ENCODE data around the gene ZFHX2. TPM values are rescaled to one million over a fixed set of nuclear protein-coding genes. Genes with fewer than 3 reads are reported as not detected.

ZFHX2 gene
- total RNA-seq, 1 donor, result 0.81 TPM

- no peak for DNase-seq (ENCODE audit: low read depth in 2 of 3, low spot score in 2 of 3)
Observed at GRCh38 chr14:23573384-23574015, 21.9 kb upstream of the ZFHX2 start.

GRCh38 chr14:23572836-23573235 is 21.3 kb upstream of the ZFHX2 start:
- DNase-seq (ENCODE audit: low read depth in 2 of 3, low spot score in 2 of 3), result peak in 2 of 3 donors; percentile 54 to 64

- DNase-seq (ENCODE audit: low read depth in 2 of 3, low spot score in 2 of 3), result no peak
Observed at GRCh38 chr14:23572524-23572828, 20.9 kb upstream of the ZFHX2 start.

GRCh38 chr14:23571701-23572523 is 20.3 kb upstream of the ZFHX2 start:
- peak in 1 of 3 donors; percentile 66 for DNase-seq (ENCODE audit: low read depth in 2 of 3, low spot score in 2 of 3)

GRCh38 chr14:23570806-23571483 is 19.4 kb upstream of the ZFHX2 start:
- no peak for DNase-seq (ENCODE audit: low read depth in 2 of 3, low spot score in 2 of 3)

GRCh38 chr14:23569443-23570151 is 18.0 kb upstream of the ZFHX2 start:
- no peak for DNase-seq (ENCODE audit: low read depth in 2 of 3, low spot score in 2 of 3)

- peak in 1 of 3 donors; percentile 57 for DNase-seq (ENCODE audit: low read depth in 2 of 3, low spot score in 2 of 3)
Observed at GRCh38 chr14:23568600-23569331, 17.2 kb upstream of the ZFHX2 start.

GRCh38 chr14:23568021-23568599 is 16.5 kb upstream of the ZFHX2 start:
- no peak for DNase-seq (ENCODE audit: low read depth in 2 of 3, low spot score in 2 of 3)

GRCh38 chr14:23567186-23568020 is 15.8 kb upstream of the ZFHX2 start, which contains the start of gene AP1G2:
Gene AP1G2, minus strand, starts transcription at chr14:23567791. Its CDS starts 477 bp downstream, at chr14:23567314.
- DNase-seq (ENCODE audit: low read depth in 2 of 3, low spot score in 2 of 3), result peak; percentile 68 to 85 (median 84)

- no peak for DNase-seq (ENCODE audit: low read depth in 2 of 3, low spot score in 2 of 3)
Observed at GRCh38 chr14:23566778-23567185, 15.2 kb upstream of the ZFHX2 start.

- DNase-seq (ENCODE audit: low read depth in 2 of 3, low spot score in 2 of 3), result no peak
Observed at GRCh38 chr14:23566112-23566777, 14.7 kb upstream of the ZFHX2 start.

- no peak for DNase-seq (ENCODE audit: low read depth in 2 of 3, low spot score in 2 of 3)
Observed at GRCh38 chr14:23565626-23566025, 14.1 kb upstream of the ZFHX2 start.

- DNase-seq (ENCODE audit: low read depth in 2 of 3, low spot score in 2 of 3), result no peak
Observed at GRCh38 chr14:23564876-23565275, 13.3 kb upstream of the ZFHX2 start.

GRCh38 chr14:23564181-23564812 is 12.7 kb upstream of the ZFHX2 start:
- no peak for DNase-seq (ENCODE audit: low read depth in 2 of 3, low spot score in 2 of 3)

- no peak for DNase-seq (ENCODE audit: low read depth in 2 of 3, low spot score in 2 of 3)
Observed at GRCh38 chr14:23563473-23564180, 12.1 kb upstream of the ZFHX2 start.

- DNase-seq (ENCODE audit: low read depth in 2 of 3, low spot score in 2 of 3), result peak in 2 of 3 donors; percentile 60 to 72
Observed at GRCh38 chr14:23562822-23563472, 11.4 kb upstream of the ZFHX2 start.
